Ovary (tissue), 3 donors: ENCODE results near the gene ANKRD60.

ENCODE experiments used
- EP300 ChIP-seq: sonication (generic); formaldehyde crosslinking; IDR thresholded peaks from one replicate; pipeline ENCODE4 v1.6.1; 2017; ENCODE audit warnings: antibody characterized with exemption
- POLR2A ChIP-seq: fragments of 450-650 bp; IDR thresholded peaks from one replicate; pipeline ENCODE4 v1.6.1; 2017; ENCODE audit warnings: antibody characterized with exemption, mild to moderate bottlenecking, moderate library complexity
- TF ChIP-seq, protein P1 (sequence below), 3 donors: fragments of 450-650 bp in 2 of 3; fragments of 200-600 bp in 1 of 3; IDR thresholded peaks; one replicate each; pipeline versions ENCODE4 v1.5.1 to v1.8.0; 2016 to 2022; ENCODE audit warnings: antibody characterized with exemption in 3 of 3, mild to moderate bottlenecking in 1 of 3
- donor health status: DM: no; HTN: no; CAD: no.

DNA sequence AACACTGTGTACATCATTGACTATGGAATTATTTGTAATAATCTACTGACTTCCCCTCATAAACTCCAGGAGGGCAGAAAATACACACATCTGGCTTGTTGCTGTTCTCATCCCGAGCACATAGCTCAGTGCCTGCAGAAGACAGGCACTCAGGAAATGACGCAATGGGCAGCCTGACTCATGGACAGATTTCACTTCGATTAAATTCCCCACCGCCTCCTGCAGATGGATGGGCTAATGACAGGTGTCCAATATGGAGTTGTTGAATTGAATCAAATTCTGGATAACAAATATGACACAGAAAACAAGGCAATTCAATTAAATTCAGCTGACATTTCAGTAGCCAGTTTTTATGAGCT, 9.1 kb downstream of the ANKRD60 start:
- TF ChIP-seq, protein P1, sequence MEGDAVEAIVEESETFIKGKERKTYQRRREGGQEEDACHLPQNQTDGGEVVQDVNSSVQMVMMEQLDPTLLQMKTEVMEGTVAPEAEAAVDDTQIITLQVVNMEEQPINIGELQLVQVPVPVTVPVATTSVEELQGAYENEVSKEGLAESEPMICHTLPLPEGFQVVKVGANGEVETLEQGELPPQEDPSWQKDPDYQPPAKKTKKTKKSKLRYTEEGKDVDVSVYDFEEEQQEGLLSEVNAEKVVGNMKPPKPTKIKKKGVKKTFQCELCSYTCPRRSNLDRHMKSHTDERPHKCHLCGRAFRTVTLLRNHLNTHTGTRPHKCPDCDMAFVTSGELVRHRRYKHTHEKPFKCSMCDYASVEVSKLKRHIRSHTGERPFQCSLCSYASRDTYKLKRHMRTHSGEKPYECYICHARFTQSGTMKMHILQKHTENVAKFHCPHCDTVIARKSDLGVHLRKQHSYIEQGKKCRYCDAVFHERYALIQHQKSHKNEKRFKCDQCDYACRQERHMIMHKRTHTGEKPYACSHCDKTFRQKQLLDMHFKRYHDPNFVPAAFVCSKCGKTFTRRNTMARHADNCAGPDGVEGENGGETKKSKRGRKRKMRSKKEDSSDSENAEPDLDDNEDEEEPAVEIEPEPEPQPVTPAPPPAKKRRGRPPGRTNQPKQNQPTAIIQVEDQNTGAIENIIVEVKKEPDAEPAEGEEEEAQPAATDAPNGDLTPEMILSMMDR (IDR thresholded peaks at IDR 0.05), result no peak
- TF ChIP-seq EP300, result no peak
- no peak for TF ChIP-seq POLR2A
